HCT116 (cell line): ENCODE results near the gene LY9. TPM values are rescaled to one million over a fixed set of nuclear protein-coding genes. Genes with fewer than 3 reads are reported as not detected.

Source experiments
- ATAC-seq: fragments of 200-7000 bp; cut with Tn5 transposase; 2 replicates; pipeline ENCODE4 v1.9.1; 2020; ENCODE audit warnings: mild to moderate bottlenecking, moderate library complexity
- BruUV-seq: library from RNA; stranded (reverse); fragments of 400-500 nt; replicated peaks from 2 replicates; lab custom pipeline; 2021; lab: Mats Ljungman, UMichigan
- CTCF ChIA-PET: fragments of 300-600 bp; sonication (Branson Sonifier 250); formaldehyde crosslinking; loops from one replicate; lab custom pipeline; 2021; ENCODE audit warnings: antibody characterized with exemption; lab: Charles Lee
- POLR2A ChIA-PET: fragments of 300-600, 350-600 bp; sonication (Branson Sonifier 250); formaldehyde crosslinking; loops from one replicate; lab custom pipeline; 2021; ENCODE audit warnings: antibody characterized with exemption; lab: Charles Lee
- RAD21 ChIA-PET, 2 experiments: fragments of 300-600 bp; sonication (Branson Sonifier 250); formaldehyde crosslinking; loops; one replicate each; lab custom pipeline; 2023; ENCODE audit warnings: low total read pairs in 2 of 2; ENCODE audit not compliant: uncharacterized antibody in 2 of 2, unreplicated experiment in 2 of 2, low non-redundant PET in 1 of 2; lab: Charles Lee
- DNase-seq: peaks from one replicate; pipeline ENCODE4 v3.0.0-alpha.2; 2010; ENCODE audit warnings: low read depth, low spot score
- H2AFZ ChIP-seq: fragments of 200-600 bp; shearing (Covaris generic), sonication (generic); 2 replicates; pipeline ENCODE4 v1.6.1; 2017; ENCODE audit warnings: low read depth, mixed run types, mixed read lengths, antibody characterized with exemption, low read length; ENCODE audit not compliant: poor library complexity, severe bottlenecking
- H3K27ac ChIP-seq: 2 replicates; pipeline ENCODE4 v1.5.1; 2012; ENCODE audit warnings: low read depth, low read length
- H3K27me3 ChIP-seq: fragments of 200-600 bp; sonication (generic); 2 replicates; pipeline ENCODE4 v1.6.1; 2016; ENCODE audit warnings: mixed run types, low read length, mixed read lengths; ENCODE audit not compliant: insufficient read depth
- H3K36me3 ChIP-seq, 2 experiments: fragments of 200-500 bp in 1 of 2; fragments of 200-600 bp in 1 of 2; sonication (Bioruptor generic) in 1 of 2; sonication (generic) in 1 of 2; 2 replicates each; pipeline versions ENCODE4 v1.5.1 to v1.6.1; 2014 to 2016; ENCODE audit warnings: low read length in 2 of 2, inconsistent platforms in 1 of 2, mixed read lengths in 1 of 2, mixed run types in 1 of 2; ENCODE audit not compliant: insufficient read depth in 2 of 2, control insufficient read depth in 1 of 2
- H3K4me1 ChIP-seq, 2 experiments: fragments of 200-600 bp in 1 of 2; sonication (generic) in 1 of 2; 2 replicates each; pipeline versions ENCODE4 v1.5.1 to v1.6.1; 2012 to 2017; ENCODE audit warnings: low read length in 2 of 2, inconsistent platforms in 1 of 2, mild to moderate bottlenecking in 1 of 2, mixed read lengths in 1 of 2, mixed run types in 1 of 2, moderate library complexity in 1 of 2; ENCODE audit not compliant: insufficient read depth in 2 of 2, control insufficient read depth in 1 of 2
- H3K4me2 ChIP-seq: fragments of 200-600 bp; sonication (generic); 2 replicates; pipeline ENCODE4 v1.6.1; 2017; ENCODE audit warnings: mixed run types, low read length, mixed read lengths
- H3K4me3 ChIP-seq, 2 experiments: fragments of 200-600 bp in 1 of 2; sonication (generic) in 1 of 2; replicated peaks in 1 of 2; 2 replicates each; pipeline ENCODE4 v1.5.1; 2011 to 2016; ENCODE audit warnings: low read length in 2 of 2, control low read depth in 1 of 2, low read depth in 1 of 2, mild to moderate bottlenecking in 1 of 2, mixed read lengths in 1 of 2, mixed run types in 1 of 2
- H3K79me2 ChIP-seq: fragments of 200-600 bp; sonication (generic); 2 replicates; pipeline ENCODE4 v1.6.1; 2017; ENCODE audit warnings: mild to moderate bottlenecking, mixed run types, low read length, moderate library complexity, mixed read lengths; ENCODE audit not compliant: insufficient read depth
- H3K9ac ChIP-seq: fragments of 200-600 bp; sonication (generic); 2 replicates; pipeline ENCODE4 v1.6.1; 2016; ENCODE audit warnings: low read length, mixed read lengths
- H3K9me2 ChIP-seq: fragments of 200-600 bp; sonication (generic), shearing (Covaris generic); 2 replicates; pipeline ENCODE4 v1.6.1; 2017; ENCODE audit warnings: mixed run types, mild to moderate bottlenecking, moderate library complexity; ENCODE audit not compliant: insufficient read depth
- H3K9me3 ChIP-seq, 2 experiments: fragments of 200-500 bp in 1 of 2; fragments of 200-600 bp in 1 of 2; sonication (Bioruptor generic) in 1 of 2; sonication (generic) in 1 of 2; 2 replicates each; pipeline ENCODE4 v1.6.1; 2014 to 2017; ENCODE audit warnings: low read length in 2 of 2, mixed read lengths in 2 of 2, inconsistent platforms in 1 of 2, low read depth in 1 of 2, mild to moderate bottlenecking in 1 of 2, mixed run types in 1 of 2, moderate library complexity in 1 of 2; ENCODE audit not compliant: control insufficient read depth in 1 of 2, insufficient read depth in 1 of 2
- H4K20me1 ChIP-seq: fragments of 200-600 bp; sonication (generic), shearing (Covaris generic); 2 replicates; pipeline ENCODE4 v1.6.1; 2017; ENCODE audit warnings: mixed run types, mild to moderate bottlenecking, moderate library complexity; ENCODE audit not compliant: insufficient read depth
- CEBPB ChIP-seq: IDR thresholded peaks from 2 replicates; pipeline ENCODE4 v1.6.1; 2012; ENCODE audit warnings: low read depth
- ELF1 ChIP-seq: IDR thresholded peaks from 2 replicates; pipeline ENCODE4 v1.6.1; 2012; ENCODE audit warnings: low read depth, borderline replicate concordance
- EZH2 ChIP-seq: fragments of 200-600 bp; sonication (generic); IDR thresholded peaks from 2 replicates; pipeline ENCODE4 v1.6.1; 2017; ENCODE audit warnings: antibody characterized with exemption, mixed run types
- EZH2phosphoT487 ChIP-seq: fragments of 200-600 bp; IDR thresholded peaks from 2 replicates; pipeline ENCODE4 v1.6.1; 2018; ENCODE audit warnings: antibody characterized with exemption, borderline replicate concordance
- FOSL1 ChIP-seq: IDR thresholded peaks from 2 replicates; pipeline ENCODE4 v1.6.1; 2012; ENCODE audit warnings: low read depth
- JUND ChIP-seq: IDR thresholded peaks from 2 replicates; pipeline ENCODE4 v1.6.1; 2012
- MAX ChIP-seq: IDR thresholded peaks from 2 replicates; pipeline ENCODE4 v1.6.1; 2012
- POLR2AphosphoS5 ChIP-seq: IDR thresholded peaks from 2 replicates; pipeline ENCODE4 v1.6.1; 2011; ENCODE audit warnings: mild to moderate bottlenecking, low read depth, low read length, moderate library complexity
- SP1 ChIP-seq: IDR thresholded peaks from 2 replicates; pipeline ENCODE4 v1.6.1; 2012; ENCODE audit warnings: low read depth
- SRF ChIP-seq: IDR thresholded peaks from 2 replicates; pipeline ENCODE4 v1.6.1; 2012; ENCODE audit warnings: low read depth
- YY1 ChIP-seq: IDR thresholded peaks from 2 replicates; pipeline ENCODE4 v1.6.1; 2011; ENCODE audit warnings: low read length, low read depth, moderate library complexity, mild to moderate bottlenecking; ENCODE audit not compliant: insufficient replicate concordance; ENCODE audit errors: extremely low read depth
- ZFX ChIP-seq: fragments of 450-650 bp; IDR thresholded peaks from 2 replicates; pipeline ENCODE4 v1.6.1; 2017
- ZNF274 ChIP-seq: fragments of 200-500 bp; sonication (Bioruptor generic); IDR thresholded peaks from 2 replicates; pipeline ENCODE4 v1.6.1; 2014; ENCODE audit warnings: mild to moderate bottlenecking, low read depth, low read length, inconsistent platforms
- intact Hi-C: fragments of 100-400 bp; cut with micrococcal nuclease; formaldehyde crosslinking; loops from 2 replicates; pipeline ENCODE4 v1.10.0; 2022
- total RNA-seq: library from RNA; stranded (reverse); gene quantifications from one replicate; pipeline ENCODE4 v1.2.1, GENCODE V29; 2021; ENCODE audit not compliant: unreplicated experiment
- TF ChIP-seq, protein P1 (sequence below): IDR thresholded peaks from 2 replicates; pipeline ENCODE4 v1.6.1; 2011; ENCODE audit warnings: mild to moderate bottlenecking, low read length, moderate library complexity; ENCODE audit not compliant: insufficient replicate concordance; ENCODE audit errors: extremely low read depth
- TF ChIP-seq, protein P2 (sequence below): IDR thresholded peaks from 2 replicates; pipeline ENCODE4 v1.6.1; 2012

LY9 gene
- total RNA-seq, 1 experiment from 2014 or later = 0.22 TPM

DNA sequence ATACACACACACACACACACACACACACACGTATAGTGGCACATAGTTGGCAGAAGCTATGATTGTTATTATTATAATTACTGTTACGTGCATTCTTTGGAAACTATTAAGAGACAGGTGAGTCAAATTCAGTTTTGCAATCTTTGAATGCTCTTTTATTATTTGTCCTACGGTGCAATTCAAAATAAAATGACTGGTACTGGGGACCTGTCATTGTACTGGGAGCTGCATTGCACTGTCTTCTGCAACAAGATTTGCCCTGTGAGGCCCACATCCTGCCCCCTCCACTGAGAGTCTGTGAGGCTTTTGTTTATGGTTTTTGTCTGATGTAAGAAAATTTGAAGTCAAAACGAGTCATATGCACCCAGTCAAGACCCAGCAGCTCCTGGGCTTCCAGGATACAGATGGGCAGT lies 1.9 kb downstream of the LY9 start:
- Histone ChIP-seq H4K20me1 (no peaks in the 10 kb centered on the region), H3K79me2 (no peaks in the 10 kb centered on the region), H2AFZ (no peak overlapping the region), H3K4me2 (no peak overlapping the region), H3K27ac (no peak overlapping the region), H3K27me3 (no peaks in the 10 kb centered on the region), H3K9me3 (no peaks in the 10 kb centered on the region), H3K9ac (no peak overlapping the region), H3K4me3 (no peak overlapping the region), H3K36me3 (no peaks in the 10 kb centered on the region), H3K4me1 (no peaks in the 10 kb centered on the region), H3K9me2 (no peaks in the 10 kb centered on the region)
- ChIA-PET POLR2A (no interaction called here), CTCF (no interaction called here), RAD21 (no interaction called here)
- no peak for ATAC-seq
- no peak for DNase-seq
- TF ChIP-seq EZH2phosphoT487 = no peak
- TF ChIP-seq SRF = no peak
- no peak for TF ChIP-seq CEBPB
- no peak for TF ChIP-seq ZNF274
- no peak for TF ChIP-seq POLR2AphosphoS5
- TF ChIP-seq, protein P1, sequence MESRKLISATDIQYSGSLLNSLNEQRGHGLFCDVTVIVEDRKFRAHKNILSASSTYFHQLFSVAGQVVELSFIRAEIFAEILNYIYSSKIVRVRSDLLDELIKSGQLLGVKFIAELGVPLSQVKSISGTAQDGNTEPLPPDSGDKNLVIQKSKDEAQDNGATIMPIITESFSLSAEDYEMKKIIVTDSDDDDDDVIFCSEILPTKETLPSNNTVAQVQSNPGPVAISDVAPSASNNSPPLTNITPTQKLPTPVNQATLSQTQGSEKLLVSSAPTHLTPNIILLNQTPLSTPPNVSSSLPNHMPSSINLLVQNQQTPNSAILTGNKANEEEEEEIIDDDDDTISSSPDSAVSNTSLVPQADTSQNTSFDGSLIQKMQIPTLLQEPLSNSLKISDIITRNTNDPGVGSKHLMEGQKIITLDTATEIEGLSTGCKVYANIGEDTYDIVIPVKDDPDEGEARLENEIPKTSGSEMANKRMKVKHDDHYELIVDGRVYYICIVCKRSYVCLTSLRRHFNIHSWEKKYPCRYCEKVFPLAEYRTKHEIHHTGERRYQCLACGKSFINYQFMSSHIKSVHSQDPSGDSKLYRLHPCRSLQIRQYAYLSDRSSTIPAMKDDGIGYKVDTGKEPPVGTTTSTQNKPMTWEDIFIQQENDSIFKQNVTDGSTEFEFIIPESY = no peak
- TF ChIP-seq, protein P2, sequence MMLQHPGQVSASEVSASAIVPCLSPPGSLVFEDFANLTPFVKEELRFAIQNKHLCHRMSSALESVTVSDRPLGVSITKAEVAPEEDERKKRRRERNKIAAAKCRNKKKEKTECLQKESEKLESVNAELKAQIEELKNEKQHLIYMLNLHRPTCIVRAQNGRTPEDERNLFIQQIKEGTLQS = no peak
- no peak for TF ChIP-seq EZH2
- TF ChIP-seq MAX = no peak
- TF ChIP-seq SP1 = no peak
- no peak for TF ChIP-seq ELF1
- no peak for TF ChIP-seq YY1
- TF ChIP-seq JUND = no peak
- no peak for TF ChIP-seq ZFX
- no peak for TF ChIP-seq FOSL1
- BruUV-seq = no TSS peak
- intact Hi-C loops = no loop called here
